ENCODE data around the gene HYCC1. TPM values are rescaled to one million over a fixed set of nuclear protein-coding genes. Genes with fewer than 3 reads are reported as not detected.

The HYCC1 gene
- total RNA-seq, 1 experiment from 2014 or later: 23.5 TPM

GRCh38 chr7:23026164-23026563 is 12.2 kb upstream of the HYCC1 start:
- intact Hi-C loops (cut with micrococcal nuclease): no loop called here
- DNase-seq (ENCODE audit: low read depth, low spot score) (no peak), ATAC-seq (no peak)
- Histone ChIP-seq H3K9me2 (ENCODE audit: insufficient read depth) (no peaks in the 10 kb centered on the region), H3K36me3 (ENCODE audit: control insufficient read depth in 1 of 2, insufficient read depth in 2 of 2, low read length in 2 of 2) (no peaks in the 10 kb centered on the region), H3K9ac (ENCODE audit: low read length) (no peak overlapping the region), H3K4me1 (ENCODE audit: control insufficient read depth in 1 of 2, insufficient read depth in 2 of 2, low read length in 2 of 2) (peaks cover 0 to 3% of the 10 kb centered on the region in 2 experiments; a peak in 2 of 4 replicates), H3K27ac (ENCODE audit: low read depth, low read length) (no peak overlapping the region), H3K4me2 (ENCODE audit: low read length) (no peak overlapping the region), H3K9me3 (ENCODE audit: control insufficient read depth in 1 of 2, insufficient read depth in 1 of 2, low read depth in 1 of 2, low read length in 2 of 2) (no peaks in the 10 kb centered on the region), H4K20me1 (ENCODE audit: insufficient read depth) (no peaks in the 10 kb centered on the region), H3K4me3 (replicated peaks in 1 of 2; ENCODE audit: low read depth in 1 of 2, low read length in 2 of 2) (no peak overlapping the region), H2AFZ (ENCODE audit: low read depth, low read length, poor library complexity, severe bottlenecking) (no peak overlapping the region), H3K27me3 (ENCODE audit: insufficient read depth, low read length) (no peaks in the 10 kb centered on the region), H3K79me2 (ENCODE audit: insufficient read depth, low read length) (no peaks in the 10 kb centered on the region)
- ChIA-PET RAD21 (ENCODE audit: low non-redundant PET in 1 of 2, low total read pairs in 2 of 2, uncharacterized antibody in 2 of 2, unreplicated experiment in 2 of 2) (no interaction called here), POLR2A (interaction anchor here (0.7 kb wide), 1 partner anchor 17 kb away, joined by 3 read pairs; no protein-coding TSS in a partner anchor), CTCF (interaction anchor here (0.7 kb wide), 1 partner anchor 298 kb away, joined by 3 read pairs; no protein-coding TSS in a partner anchor)
- TF ChIP-seq EGR1 (IDR thresholded peaks at IDR 0.05; ENCODE audit: low read depth) (no peak), TCF7L2 (IDR thresholded peaks at IDR 0.05; ENCODE audit: borderline replicate concordance, extremely low read depth, insufficient read depth, insufficient read length) (no peak), POLR2A (IDR thresholded peaks at IDR 0.05; ENCODE audit: borderline replicate concordance, extremely low read depth, insufficient read depth, insufficient read length) (no peak), CBX3 (IDR thresholded peaks at IDR 0.05; ENCODE audit: low read depth) (no peak), RAD21 (IDR thresholded peaks at IDR 0.05; ENCODE audit: low read depth) (no peak), SP1 (IDR thresholded peaks at IDR 0.05; ENCODE audit: low read depth) (no peak), EZH2phosphoT487 (IDR thresholded peaks at IDR 0.05; ENCODE audit: borderline replicate concordance) (no peak), JUND (IDR thresholded peaks at IDR 0.05) (no peak), CEBPB (IDR thresholded peaks at IDR 0.05; ENCODE audit: low read depth) (no peak), ZBTB33 (IDR thresholded peaks at IDR 0.05; ENCODE audit: extremely low read depth, insufficient replicate concordance, low read length) (no peak), SIN3A (IDR thresholded peaks at IDR 0.05; ENCODE audit: low read depth) (no peak), MAX (IDR thresholded peaks at IDR 0.05) (no peak), ELF1 (IDR thresholded peaks at IDR 0.05; ENCODE audit: borderline replicate concordance, low read depth) (no peak), CTCF (IDR thresholded peaks at IDR 0.05 in 2 of 3, conservative IDR thresholded peaks at IDR 0.05 in 1 of 3; ENCODE audit: borderline replicate concordance in 1 of 3, insufficient read depth in 1 of 3, low read depth in 2 of 3, low read length in 2 of 3) (no peak), ATF3 (IDR thresholded peaks at IDR 0.05) (no peak), YY1 (IDR thresholded peaks at IDR 0.05; ENCODE audit: extremely low read depth, insufficient replicate concordance, low read depth, low read length) (no peak), POLR2AphosphoS5 (IDR thresholded peaks at IDR 0.05; ENCODE audit: low read depth, low read length) (no peak), EZH2 (IDR thresholded peaks at IDR 0.05) (no peak), REST (IDR thresholded peaks at IDR 0.05; ENCODE audit: low read depth) (no peak), SRF (IDR thresholded peaks at IDR 0.05; ENCODE audit: low read depth) (no peak)
- no TSS peak for BruUV-seq (replicated peaks)
